ENCODE results near the gene AP2A1. TPM values are rescaled to one million over a fixed set of nuclear protein-coding genes. Genes with fewer than 3 reads are reported as not detected.
A peak's percentile ranks its signal among the peaks of the same experiment; 100 is the strongest.

Gene AP2A1
- total RNA-seq, 1 donor from 2014 or later: 67.6 TPM

DNA sequence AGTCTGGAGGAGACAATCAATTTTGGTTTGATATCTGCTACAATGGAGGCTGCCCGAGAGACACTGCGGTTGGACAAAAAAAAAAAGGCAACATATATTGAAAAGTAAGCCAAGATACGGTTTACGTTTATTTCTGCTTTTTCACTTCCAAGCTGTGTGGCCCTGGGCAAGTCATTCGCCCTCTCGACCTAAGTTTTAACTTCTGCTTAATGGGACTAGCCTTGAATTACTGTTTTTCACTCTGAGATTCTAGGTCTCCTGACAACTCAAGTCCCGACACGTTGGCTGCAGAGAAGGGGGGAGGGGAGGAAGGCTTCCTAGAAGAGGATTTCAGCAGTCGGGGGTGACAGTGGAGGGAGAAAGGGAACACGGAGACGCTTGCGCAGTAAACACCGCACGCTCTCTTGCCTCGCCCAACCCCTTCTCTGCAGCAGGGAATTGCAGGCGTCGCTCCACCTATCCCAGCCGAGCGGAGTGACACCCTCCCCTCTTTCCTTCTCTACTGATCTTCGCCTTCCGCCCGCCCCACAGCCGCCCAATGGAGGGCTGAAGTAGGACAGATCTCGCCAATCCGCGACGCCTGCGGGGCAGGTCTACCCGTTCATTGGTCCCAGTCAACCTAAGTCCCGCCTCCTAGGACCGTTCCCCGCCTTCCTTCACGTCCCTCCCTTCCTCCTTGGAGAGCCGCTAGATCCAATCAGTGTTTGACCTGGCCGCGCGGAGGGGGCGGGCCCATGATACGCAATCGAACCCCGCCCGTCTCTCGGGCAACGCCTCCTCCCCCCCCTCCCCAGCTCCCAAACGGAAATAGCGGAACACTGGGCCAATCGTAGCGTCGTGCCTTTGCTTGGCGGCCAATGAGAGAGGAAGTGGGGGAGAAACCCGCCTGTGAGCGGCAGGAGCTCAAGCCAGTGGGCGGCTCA is 533 bp upstream of the AP2A1 start:
- Histone ChIP-seq H3K4me1 (peaks cover 27% of the 10 kb centered on the region), H3K27me3 (ENCODE audit: low read depth) (no peaks in the 10 kb centered on the region), H3K9me3 (no peaks in the 10 kb centered on the region), H3K4me3 (peak overlapping the region; percentile 76), H3K27ac (peak overlapping the region; percentile 88), H3K36me3 (peaks cover 13% of the 10 kb centered on the region)
- intact Hi-C loops (cut with DNase I): no loop called here
- DNase-seq (peak; percentile 99), ATAC-seq (peak; percentile 94 to 97)
- TF ChIP-seq, protein P1, sequence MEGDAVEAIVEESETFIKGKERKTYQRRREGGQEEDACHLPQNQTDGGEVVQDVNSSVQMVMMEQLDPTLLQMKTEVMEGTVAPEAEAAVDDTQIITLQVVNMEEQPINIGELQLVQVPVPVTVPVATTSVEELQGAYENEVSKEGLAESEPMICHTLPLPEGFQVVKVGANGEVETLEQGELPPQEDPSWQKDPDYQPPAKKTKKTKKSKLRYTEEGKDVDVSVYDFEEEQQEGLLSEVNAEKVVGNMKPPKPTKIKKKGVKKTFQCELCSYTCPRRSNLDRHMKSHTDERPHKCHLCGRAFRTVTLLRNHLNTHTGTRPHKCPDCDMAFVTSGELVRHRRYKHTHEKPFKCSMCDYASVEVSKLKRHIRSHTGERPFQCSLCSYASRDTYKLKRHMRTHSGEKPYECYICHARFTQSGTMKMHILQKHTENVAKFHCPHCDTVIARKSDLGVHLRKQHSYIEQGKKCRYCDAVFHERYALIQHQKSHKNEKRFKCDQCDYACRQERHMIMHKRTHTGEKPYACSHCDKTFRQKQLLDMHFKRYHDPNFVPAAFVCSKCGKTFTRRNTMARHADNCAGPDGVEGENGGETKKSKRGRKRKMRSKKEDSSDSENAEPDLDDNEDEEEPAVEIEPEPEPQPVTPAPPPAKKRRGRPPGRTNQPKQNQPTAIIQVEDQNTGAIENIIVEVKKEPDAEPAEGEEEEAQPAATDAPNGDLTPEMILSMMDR (IDR thresholded peaks at IDR 0.05): no peak

DNA sequence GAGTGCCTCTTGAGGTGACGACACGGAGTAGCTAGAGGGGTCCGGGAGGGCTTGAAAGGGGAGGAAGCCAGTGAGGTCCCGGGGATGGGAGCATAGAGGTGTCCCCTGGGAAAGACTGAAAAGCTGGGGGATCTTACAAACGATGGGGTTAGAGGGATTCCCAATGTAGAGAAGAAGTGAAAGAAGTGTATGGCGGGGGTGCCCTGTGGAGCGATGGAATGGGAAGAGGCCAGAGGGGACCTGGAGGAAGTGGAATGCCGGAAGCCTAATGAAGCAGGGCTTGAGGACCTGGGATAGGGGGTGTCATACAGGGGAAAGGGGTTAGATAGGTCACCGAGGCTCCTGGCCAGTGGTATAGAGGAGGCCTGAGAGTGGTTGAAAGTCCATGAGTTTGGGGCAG is 580 bp downstream of the AP2A1 start:
- no peak for ATAC-seq
- Histone ChIP-seq H3K27ac (peak overlapping the region; percentile 83), H3K9me3 (no peaks in the 10 kb centered on the region), H3K36me3 (peaks cover 20% of the 10 kb centered on the region), H3K4me1 (peaks cover 27% of the 10 kb centered on the region), H3K4me3 (peak overlapping the region; percentile 76), H3K27me3 (ENCODE audit: low read depth) (no peaks in the 10 kb centered on the region)
- TF ChIP-seq, protein P1 (IDR thresholded peaks at IDR 0.05): no peak
- no peak for DNase-seq
- intact Hi-C loops (cut with DNase I): no loop called here

DNA sequence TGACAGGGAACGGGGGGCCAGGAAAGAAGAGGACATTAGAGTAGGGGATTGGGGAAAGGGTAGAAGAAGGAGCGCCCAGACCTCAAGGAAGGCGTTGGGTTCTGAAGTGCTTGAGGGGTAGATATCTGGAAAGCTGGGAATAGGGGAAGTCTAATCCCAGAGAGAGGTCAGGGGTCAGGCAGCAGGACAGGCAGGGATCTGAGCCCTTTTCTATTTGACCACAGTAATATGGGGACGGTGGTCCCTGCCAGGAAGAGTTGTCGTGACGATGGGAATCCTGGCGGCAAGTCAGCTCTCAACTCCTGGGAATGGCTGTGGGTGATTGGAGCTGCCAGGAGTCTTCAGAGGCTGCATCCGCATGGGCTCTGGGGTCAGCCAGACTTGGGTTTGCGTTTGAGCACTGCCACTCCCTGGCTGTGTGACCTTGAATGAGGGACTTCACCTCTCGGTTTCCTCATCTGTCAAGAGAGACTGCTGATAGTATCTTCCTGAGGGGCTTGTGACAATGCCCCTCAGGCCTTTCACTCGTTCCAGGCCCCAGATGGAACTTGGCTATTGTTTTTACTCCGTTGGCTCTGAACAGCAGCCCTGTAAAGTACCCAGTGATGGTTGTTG is 1.3 kb downstream of the AP2A1 start:
- H3K27me3 ChIP-seq (ENCODE audit: low read depth): no peaks in the 10 kb centered on the region
- DNase-seq: no peak
- peaks cover 27% of the 10 kb centered on the region for H3K4me1 ChIP-seq
- H3K27ac ChIP-seq: no peak overlapping the region
- H3K36me3 ChIP-seq: peaks cover 20% of the 10 kb centered on the region
- H3K9me3 ChIP-seq: no peaks in the 10 kb centered on the region
- ATAC-seq: no peak
- intact Hi-C loops (cut with DNase I): no loop called here
- TF ChIP-seq, protein P1 (IDR thresholded peaks at IDR 0.05): no peak
- H3K4me3 ChIP-seq: peak overlapping the region; percentile 76

DNA sequence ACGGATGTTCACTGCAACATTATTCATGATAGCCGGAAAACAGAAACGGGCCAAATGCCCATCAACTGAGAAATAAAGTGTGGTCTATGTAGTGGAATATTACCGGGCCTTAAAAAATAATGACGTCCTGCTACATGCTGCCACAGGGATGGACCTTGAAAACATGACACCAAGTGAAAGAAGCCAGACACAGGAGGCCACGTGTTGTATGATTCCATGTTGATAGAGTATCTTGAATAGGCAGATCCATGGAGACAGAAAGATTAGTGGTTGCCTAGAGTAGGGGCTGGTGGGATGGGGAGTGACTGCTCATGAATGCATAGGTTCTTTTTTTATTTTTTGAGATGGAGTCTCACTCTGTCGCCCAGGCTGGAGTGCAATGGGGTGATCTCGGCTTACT is 3.7 kb downstream of the AP2A1 start:
- DNase-seq (no peak), ATAC-seq (no peak)
- H3K36me3 ChIP-seq: peaks cover 24% of the 10 kb centered on the region
- no peak overlapping the region for H3K27ac ChIP-seq
- TF ChIP-seq, protein P1 (IDR thresholded peaks at IDR 0.05): no peak
- H3K4me1 ChIP-seq: peaks cover 22% of the 10 kb centered on the region
- H3K4me3 ChIP-seq: no peak overlapping the region
- H3K27me3 ChIP-seq (ENCODE audit: low read depth): no peaks in the 10 kb centered on the region
- intact Hi-C loops (cut with DNase I): no loop called here
- no peaks in the 10 kb centered on the region for H3K9me3 ChIP-seq

DNA sequence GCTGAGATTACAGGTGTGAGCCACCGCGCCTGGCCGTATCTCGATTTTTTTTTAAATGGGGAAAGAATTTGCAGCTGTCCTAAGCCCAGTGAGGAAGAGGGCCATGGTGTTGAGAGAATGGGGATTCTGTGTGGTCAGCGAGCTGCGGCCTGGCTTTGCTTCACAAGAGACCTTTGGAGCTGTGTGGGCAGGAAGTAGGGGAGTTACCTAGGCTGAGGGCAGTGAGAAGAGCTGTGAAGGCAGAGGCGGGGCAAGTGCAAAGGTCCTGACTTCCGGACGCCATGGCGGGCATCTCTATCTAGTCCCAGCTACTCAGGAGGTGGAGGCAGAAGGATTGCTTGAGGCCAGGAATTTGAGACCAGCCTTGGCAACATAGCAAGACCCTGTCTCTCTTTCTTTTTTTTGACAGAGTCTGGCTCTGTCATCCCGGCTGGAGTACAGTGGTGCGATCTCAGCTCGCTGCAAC is 4.9 kb downstream of the AP2A1 start:
- H3K9me3 ChIP-seq: no peaks in the 10 kb centered on the region
- peaks cover 28% of the 10 kb centered on the region for H3K36me3 ChIP-seq
- H3K27me3 ChIP-seq (ENCODE audit: low read depth): no peaks in the 10 kb centered on the region
- H3K4me3 ChIP-seq: no peak overlapping the region
- DNase-seq (no peak), ATAC-seq (no peak)
- TF ChIP-seq, protein P1 (IDR thresholded peaks at IDR 0.05): no peak
- intact Hi-C loops (cut with DNase I): no loop called here
- H3K4me1 ChIP-seq: peaks cover 17% of the 10 kb centered on the region
- H3K27ac ChIP-seq: no peak overlapping the region

Measured in lower lobe of right lung (tissue), 2 donors.